HepG2 (cell line): ENCODE data around the gene MARF1. TPM values are rescaled to one million over a fixed set of nuclear protein-coding genes. Genes with fewer than 3 reads are reported as not detected.

Experiments used
- ATF5 ChIP-seq: sonication (generic); formaldehyde crosslinking; IDR thresholded peaks from 2 replicates; pipeline ENCODE4 v1.4.0; 2020; ENCODE audit warnings: mild to moderate bottlenecking, low read depth, missing genetic modification reagents
- BRD4 ChIP-seq: sonication (generic); formaldehyde crosslinking; IDR thresholded peaks from 2 replicates; pipeline ENCODE4 v1.4.0; 2020; ENCODE audit warnings: missing genetic modification reagents
- ETV5 ChIP-seq: IDR thresholded peaks from 2 replicates; pipeline ENCODE4 v1.6.1; 2018; ENCODE audit warnings: missing biosample characterization, missing genetic modification reagents, inconsistent platforms, borderline replicate concordance
- HIVEP1 ChIP-seq: sonication (generic); formaldehyde crosslinking; IDR thresholded peaks from 2 replicates; pipeline ENCODE4 v1.4.0; 2020; ENCODE audit warnings: mild to moderate bottlenecking, missing genetic modification reagents
- HNRNPL ChIP-seq: fragments of 200-400 bp; formaldehyde crosslinking; IDR thresholded peaks from 2 replicates; pipeline ENCODE4 v1.6.1; 2017; ENCODE audit warnings: mild to moderate bottlenecking, low read depth, low read length
- PBX2 ChIP-seq: IDR thresholded peaks from 2 replicates; pipeline ENCODE4 v1.6.1; 2016; ENCODE audit warnings: control low read depth
- PITX1 ChIP-seq: sonication (generic); formaldehyde crosslinking; IDR thresholded peaks from 2 replicates; pipeline ENCODE4 v1.5.1; 2020; ENCODE audit warnings: mild to moderate bottlenecking, missing genetic modification reagents
- POLR2A ChIP-seq, 2 experiments: IDR thresholded peaks; 2 replicates each; pipeline ENCODE4 v1.6.1; 2011; ENCODE audit warnings: low read depth in 2 of 2, low read length in 2 of 2, mild to moderate bottlenecking in 1 of 2, moderate library complexity in 1 of 2; ENCODE audit not compliant: insufficient read depth in 1 of 2
- SOX5 ChIP-seq: IDR thresholded peaks from 2 replicates; pipeline ENCODE4 v1.6.1; 2016; ENCODE audit warnings: borderline replicate concordance
- U2AF2 ChIP-seq: fragments of 200-400 bp; formaldehyde crosslinking; IDR thresholded peaks from 2 replicates; pipeline ENCODE4 v1.6.1; 2017; ENCODE audit warnings: low read depth, mild to moderate bottlenecking, low read length
- ZBTB34 ChIP-seq: sonication (generic); formaldehyde crosslinking; IDR thresholded peaks from 2 replicates; pipeline ENCODE4 v1.8.0; 2022; ENCODE audit warnings: mild to moderate bottlenecking, missing genetic modification reagents
- ZFYVE20 ChIP-seq: sonication (generic); formaldehyde crosslinking; IDR thresholded peaks from 2 replicates; pipeline ENCODE4 v1.8.0; 2023; ENCODE audit warnings: low read depth, mild to moderate bottlenecking, moderate library complexity, missing genetic modification reagents, borderline replicate concordance
- ZNF460 ChIP-seq: sonication (generic); formaldehyde crosslinking; IDR thresholded peaks from 2 replicates; pipeline ENCODE4 v1.5.1; 2020; ENCODE audit warnings: missing genetic modification reagents, mild to moderate bottlenecking, borderline replicate concordance
- ZNF7 ChIP-seq: IDR thresholded peaks from 2 replicates; pipeline ENCODE4 v1.6.1; 2016; ENCODE audit warnings: missing biosample characterization, missing genetic modification reagents
- ZSCAN29 ChIP-seq: sonication (generic); formaldehyde crosslinking; conservative IDR thresholded peaks from 2 replicates; pipeline ENCODE4 v1.4.0; 2020; ENCODE audit warnings: mild to moderate bottlenecking, missing genetic modification reagents
- polyA plus RNA-seq, 8 experiments: library from polyadenylated mRNA; depleted of rRNA in 3 of 8; stranded (reverse) in 7 of 8; unstranded in 1 of 8; fragments of >200 nt; fragmentation: Illumina TruSeq in 4 of 8; extraction: Trizol in 4 of 8; gene quantifications; 2 replicates each; pipeline versions ENCODE4 v1.2.1 to v1.2.3, GENCODE V29; 2011 to 2016; ENCODE audit warnings: low read depth in 4 of 8, missing spikeins in 1 of 8, mixed read lengths in 1 of 8; ENCODE audit not compliant: insufficient read depth in 1 of 8
- total RNA-seq, 5 experiments: library from RNA; depleted of rRNA; stranded (reverse); fragments of >200 nt; fragmentation: Illumina TruSeq; extraction: Trizol; gene quantifications; 2 replicates each; pipeline ENCODE4 v1.2.3, GENCODE V29; 2016; ENCODE audit warnings: low read depth in 1 of 5
- TF ChIP-seq, protein P1 (sequence below): sonication (generic); formaldehyde crosslinking; conservative IDR thresholded peaks from 2 replicates; pipeline ENCODE4 v1.8.1; 2023; ENCODE audit warnings: missing genetic modification reagents
- TF ChIP-seq, protein P2 (sequence below): sonication (generic); formaldehyde crosslinking; IDR thresholded peaks from 2 replicates; pipeline ENCODE4 v1.4.0; 2020; ENCODE audit warnings: missing genetic modification reagents
- TF ChIP-seq, protein P3 (sequence below): sonication (generic); formaldehyde crosslinking; IDR thresholded peaks from 2 replicates; pipeline ENCODE4 v1.4.0; 2020; ENCODE audit warnings: missing genetic modification reagents, borderline replicate concordance

MARF1 gene
- total and polyA plus RNA-seq, 2 of the 13 experiments (the other 11 are each of a cell fraction or from before 2014, with no cell fraction given), result 8.7 to 20.7 TPM

DNA sequence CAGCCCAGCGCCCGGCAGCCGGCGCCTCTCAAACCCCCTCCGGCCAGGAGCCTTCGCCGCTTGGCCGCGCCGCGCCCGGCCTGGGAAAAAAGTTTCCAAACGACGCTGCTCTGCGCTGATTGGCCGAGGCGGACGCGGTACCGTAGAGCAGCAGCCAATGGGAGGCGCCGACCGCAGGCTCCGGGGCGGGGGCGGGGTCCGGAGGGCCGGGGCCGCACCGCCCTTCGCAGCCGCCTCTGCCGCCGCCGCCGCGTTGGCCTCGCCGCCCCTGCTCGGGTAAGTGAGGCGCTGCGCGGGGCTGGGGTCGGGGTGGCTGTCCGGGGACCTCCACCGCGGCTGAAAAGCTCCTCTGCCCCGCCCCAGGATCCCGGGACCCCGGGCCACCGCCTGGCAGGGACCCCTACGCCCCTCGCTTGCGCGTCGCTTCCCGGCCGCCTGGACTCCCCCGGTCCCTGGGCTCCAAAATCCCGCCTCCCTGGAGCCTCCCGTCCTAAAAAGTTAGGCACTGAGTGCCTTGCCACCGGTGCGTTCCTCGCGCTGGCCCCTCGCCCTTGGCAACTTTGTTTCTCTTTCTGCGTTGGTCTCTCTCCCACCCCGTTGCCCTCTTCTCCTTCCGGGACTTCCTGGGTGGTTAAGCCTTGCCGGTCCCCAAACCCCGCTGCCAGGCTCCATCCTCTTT is 7.2 kb upstream of the MARF1 start, which contains the start of gene NDE1 (continued):
- TF ChIP-seq U2AF2 (no peak), ZNF460 (CRISPR knock-in tag) (no peak), ZFYVE20 (CRISPR knock-in tag) (no peak; the same call in 1 of the 2 replicates), HNRNPL (0 out of 2 replicates have a peak, but pooled peaks have one; percentile 36), ZBTB34 (CRISPR knock-in tag) (peak; percentile 65; the same call in 1 of the 2 replicates), ZNF7 (CRISPR knock-in tag) (0 out of 2 replicates have a peak, but pooled peaks have one; percentile 16), ZSCAN29 (CRISPR knock-in tag) (peak; percentile 81; the same call in 1 of the 2 replicates), HIVEP1 (no peak), SOX5 (CRISPR knock-in tag) (0 out of 2 replicates have a peak, but pooled peaks have one; percentile 17), PITX1 (CRISPR knock-in tag) (no peak; the same call in none of the 2 replicates), PBX2 (CRISPR knock-in tag) (no peak), BRD4 (CRISPR knock-in tag) (no peak), POLR2A (IDR thresholded peaks at IDR 0.05; ENCODE audit: insufficient read depth in 1 of 2, low read depth in 2 of 2, low read length in 2 of 2) (peak; percentile 61 to 81; a peak in 3 of 4 replicates), ATF5 (no peak), ETV5 (peak; percentile 55; the same call in 1 of the 2 replicates)
- TF ChIP-seq, protein P1, sequence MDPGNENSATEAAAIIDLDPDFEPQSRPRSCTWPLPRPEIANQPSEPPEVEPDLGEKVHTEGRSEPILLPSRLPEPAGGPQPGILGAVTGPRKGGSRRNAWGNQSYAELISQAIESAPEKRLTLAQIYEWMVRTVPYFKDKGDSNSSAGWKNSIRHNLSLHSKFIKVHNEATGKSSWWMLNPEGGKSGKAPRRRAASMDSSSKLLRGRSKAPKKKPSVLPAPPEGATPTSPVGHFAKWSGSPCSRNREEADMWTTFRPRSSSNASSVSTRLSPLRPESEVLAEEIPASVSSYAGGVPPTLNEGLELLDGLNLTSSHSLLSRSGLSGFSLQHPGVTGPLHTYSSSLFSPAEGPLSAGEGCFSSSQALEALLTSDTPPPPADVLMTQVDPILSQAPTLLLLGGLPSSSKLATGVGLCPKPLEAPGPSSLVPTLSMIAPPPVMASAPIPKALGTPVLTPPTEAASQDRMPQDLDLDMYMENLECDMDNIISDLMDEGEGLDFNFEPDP (CRISPR knock-in tag), result 0 out of 2 replicates have a peak, but pooled peaks have one; percentile 53
- TF ChIP-seq, protein P2, sequence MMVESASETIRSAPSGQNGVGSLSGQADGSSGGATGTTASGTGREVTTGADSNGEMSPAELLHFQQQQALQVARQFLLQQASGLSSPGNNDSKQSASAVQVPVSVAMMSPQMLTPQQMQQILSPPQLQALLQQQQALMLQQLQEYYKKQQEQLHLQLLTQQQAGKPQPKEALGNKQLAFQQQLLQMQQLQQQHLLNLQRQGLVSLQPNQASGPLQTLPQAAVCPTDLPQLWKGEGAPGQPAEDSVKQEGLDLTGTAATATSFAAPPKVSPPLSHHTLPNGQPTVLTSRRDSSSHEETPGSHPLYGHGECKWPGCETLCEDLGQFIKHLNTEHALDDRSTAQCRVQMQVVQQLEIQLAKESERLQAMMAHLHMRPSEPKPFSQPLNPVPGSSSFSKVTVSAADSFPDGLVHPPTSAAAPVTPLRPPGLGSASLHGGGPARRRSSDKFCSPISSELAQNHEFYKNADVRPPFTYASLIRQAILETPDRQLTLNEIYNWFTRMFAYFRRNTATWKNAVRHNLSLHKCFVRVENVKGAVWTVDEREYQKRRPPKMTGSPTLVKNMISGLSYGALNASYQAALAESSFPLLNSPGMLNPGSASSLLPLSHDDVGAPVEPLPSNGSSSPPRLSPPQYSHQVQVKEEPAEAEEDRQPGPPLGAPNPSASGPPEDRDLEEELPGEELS (CRISPR knock-in tag), result peak; percentile 42; the same call in 1 of the 2 replicates
- TF ChIP-seq, protein P3, sequence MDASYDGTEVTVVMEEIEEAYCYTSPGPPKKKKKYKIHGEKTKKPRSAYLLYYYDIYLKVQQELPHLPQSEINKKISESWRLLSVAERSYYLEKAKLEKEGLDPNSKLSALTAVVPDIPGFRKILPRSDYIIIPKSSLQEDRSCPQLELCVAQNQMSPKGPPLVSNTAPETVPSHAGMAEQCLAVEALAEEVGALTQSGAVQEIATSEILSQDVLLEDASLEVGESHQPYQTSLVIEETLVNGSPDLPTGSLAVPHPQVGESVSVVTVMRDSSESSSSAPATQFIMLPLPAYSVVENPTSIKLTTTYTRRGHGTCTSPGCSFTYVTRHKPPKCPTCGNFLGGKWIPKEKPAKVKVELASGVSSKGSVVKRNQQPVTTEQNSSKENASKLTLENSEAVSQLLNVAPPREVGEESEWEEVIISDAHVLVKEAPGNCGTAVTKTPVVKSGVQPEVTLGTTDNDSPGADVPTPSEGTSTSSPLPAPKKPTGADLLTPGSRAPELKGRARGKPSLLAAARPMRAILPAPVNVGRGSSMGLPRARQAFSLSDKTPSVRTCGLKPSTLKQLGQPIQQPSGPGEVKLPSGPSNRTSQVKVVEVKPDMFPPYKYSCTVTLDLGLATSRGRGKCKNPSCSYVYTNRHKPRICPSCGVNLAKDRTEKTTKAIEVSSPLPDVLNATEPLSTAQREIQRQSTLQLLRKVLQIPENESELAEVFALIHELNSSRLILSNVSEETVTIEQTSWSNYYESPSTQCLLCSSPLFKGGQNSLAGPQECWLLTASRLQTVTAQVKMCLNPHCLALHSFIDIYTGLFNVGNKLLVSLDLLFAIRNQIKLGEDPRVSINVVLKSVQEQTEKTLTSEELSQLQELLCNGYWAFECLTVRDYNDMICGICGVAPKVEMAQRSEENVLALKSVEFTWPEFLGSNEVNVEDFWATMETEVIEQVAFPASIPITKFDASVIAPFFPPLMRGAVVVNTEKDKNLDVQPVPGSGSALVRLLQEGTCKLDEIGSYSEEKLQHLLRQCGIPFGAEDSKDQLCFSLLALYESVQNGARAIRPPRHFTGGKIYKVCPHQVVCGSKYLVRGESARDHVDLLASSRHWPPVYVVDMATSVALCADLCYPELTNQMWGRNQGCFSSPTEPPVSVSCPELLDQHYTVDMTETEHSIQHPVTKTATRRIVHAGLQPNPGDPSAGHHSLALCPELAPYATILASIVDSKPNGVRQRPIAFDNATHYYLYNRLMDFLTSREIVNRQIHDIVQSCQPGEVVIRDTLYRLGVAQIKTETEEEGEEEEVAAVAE (CRISPR knock-in tag), result no peak
